ENCODE data around the gene CLDN5. TPM values are rescaled to one million over a fixed set of nuclear protein-coding genes. Genes with fewer than 3 reads are reported as not detected.

CLDN5 gene
- total and polyA plus RNA-seq, 2 experiments from 2014 or later: 2.0 to 3.2 TPM

DNA sequence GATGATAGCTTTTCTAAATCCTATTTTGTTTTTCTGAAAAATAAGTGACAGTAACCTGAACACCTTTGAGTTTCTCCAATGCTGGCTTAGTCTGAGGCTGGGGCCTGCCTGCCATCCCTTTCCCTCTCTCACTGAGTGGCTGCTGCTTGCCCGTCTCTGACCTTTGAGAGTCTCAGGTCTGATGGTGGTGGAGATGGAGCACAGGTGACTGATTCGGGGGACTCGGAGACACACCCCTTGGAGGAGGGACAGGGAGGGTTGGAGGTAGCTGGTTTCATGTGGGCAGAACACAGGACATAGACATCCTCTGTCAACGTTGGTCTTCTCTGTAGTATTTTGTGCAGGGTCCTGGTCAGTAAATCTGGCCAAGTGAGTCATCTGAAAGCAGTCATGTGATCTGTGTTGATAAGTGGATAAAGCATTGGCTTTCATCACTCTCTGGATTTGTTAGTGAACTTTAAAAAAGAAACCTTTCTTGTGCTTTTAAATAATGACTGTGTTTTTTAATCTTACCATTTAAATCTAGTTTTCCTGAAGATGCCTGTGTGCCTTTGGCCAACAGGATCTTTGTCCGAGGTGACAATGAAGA, 47.1 kb upstream of the CLDN5 start (continued):
- TF ChIP-seq, protein P1, sequence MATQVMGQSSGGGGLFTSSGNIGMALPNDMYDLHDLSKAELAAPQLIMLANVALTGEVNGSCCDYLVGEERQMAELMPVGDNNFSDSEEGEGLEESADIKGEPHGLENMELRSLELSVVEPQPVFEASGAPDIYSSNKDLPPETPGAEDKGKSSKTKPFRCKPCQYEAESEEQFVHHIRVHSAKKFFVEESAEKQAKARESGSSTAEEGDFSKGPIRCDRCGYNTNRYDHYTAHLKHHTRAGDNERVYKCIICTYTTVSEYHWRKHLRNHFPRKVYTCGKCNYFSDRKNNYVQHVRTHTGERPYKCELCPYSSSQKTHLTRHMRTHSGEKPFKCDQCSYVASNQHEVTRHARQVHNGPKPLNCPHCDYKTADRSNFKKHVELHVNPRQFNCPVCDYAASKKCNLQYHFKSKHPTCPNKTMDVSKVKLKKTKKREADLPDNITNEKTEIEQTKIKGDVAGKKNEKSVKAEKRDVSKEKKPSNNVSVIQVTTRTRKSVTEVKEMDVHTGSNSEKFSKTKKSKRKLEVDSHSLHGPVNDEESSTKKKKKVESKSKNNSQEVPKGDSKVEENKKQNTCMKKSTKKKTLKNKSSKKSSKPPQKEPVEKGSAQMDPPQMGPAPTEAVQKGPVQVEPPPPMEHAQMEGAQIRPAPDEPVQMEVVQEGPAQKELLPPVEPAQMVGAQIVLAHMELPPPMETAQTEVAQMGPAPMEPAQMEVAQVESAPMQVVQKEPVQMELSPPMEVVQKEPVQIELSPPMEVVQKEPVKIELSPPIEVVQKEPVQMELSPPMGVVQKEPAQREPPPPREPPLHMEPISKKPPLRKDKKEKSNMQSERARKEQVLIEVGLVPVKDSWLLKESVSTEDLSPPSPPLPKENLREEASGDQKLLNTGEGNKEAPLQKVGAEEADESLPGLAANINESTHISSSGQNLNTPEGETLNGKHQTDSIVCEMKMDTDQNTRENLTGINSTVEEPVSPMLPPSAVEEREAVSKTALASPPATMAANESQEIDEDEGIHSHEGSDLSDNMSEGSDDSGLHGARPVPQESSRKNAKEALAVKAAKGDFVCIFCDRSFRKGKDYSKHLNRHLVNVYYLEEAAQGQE (IDR thresholded peaks at IDR 0.05; ENCODE audit: unreplicated experiment): no peak
- TF ChIP-seq NANOG (IDR thresholded peaks at IDR 0.05; ENCODE audit: borderline replicate concordance): no peak
- TF ChIP-seq, protein P2, sequence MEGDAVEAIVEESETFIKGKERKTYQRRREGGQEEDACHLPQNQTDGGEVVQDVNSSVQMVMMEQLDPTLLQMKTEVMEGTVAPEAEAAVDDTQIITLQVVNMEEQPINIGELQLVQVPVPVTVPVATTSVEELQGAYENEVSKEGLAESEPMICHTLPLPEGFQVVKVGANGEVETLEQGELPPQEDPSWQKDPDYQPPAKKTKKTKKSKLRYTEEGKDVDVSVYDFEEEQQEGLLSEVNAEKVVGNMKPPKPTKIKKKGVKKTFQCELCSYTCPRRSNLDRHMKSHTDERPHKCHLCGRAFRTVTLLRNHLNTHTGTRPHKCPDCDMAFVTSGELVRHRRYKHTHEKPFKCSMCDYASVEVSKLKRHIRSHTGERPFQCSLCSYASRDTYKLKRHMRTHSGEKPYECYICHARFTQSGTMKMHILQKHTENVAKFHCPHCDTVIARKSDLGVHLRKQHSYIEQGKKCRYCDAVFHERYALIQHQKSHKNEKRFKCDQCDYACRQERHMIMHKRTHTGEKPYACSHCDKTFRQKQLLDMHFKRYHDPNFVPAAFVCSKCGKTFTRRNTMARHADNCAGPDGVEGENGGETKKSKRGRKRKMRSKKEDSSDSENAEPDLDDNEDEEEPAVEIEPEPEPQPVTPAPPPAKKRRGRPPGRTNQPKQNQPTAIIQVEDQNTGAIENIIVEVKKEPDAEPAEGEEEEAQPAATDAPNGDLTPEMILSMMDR (conservative IDR thresholded peaks at IDR 0.05; ENCODE audit: low read depth in 2 of 2): no peak
- no peak for TF ChIP-seq ZNF331 (CRISPR knock-in tag; IDR thresholded peaks at IDR 0.05; ENCODE audit: low read depth)
- no peak for TF ChIP-seq POLR2AphosphoS5 (IDR thresholded peaks at IDR 0.05; ENCODE audit: low read depth)
- no peak for TF ChIP-seq EZH2 (IDR thresholded peaks at IDR 0.05; ENCODE audit: low read depth, unreplicated experiment)
- no peak for TF ChIP-seq ZNF114 (CRISPR knock-in tag; IDR thresholded peaks at IDR 0.05)

DNA sequence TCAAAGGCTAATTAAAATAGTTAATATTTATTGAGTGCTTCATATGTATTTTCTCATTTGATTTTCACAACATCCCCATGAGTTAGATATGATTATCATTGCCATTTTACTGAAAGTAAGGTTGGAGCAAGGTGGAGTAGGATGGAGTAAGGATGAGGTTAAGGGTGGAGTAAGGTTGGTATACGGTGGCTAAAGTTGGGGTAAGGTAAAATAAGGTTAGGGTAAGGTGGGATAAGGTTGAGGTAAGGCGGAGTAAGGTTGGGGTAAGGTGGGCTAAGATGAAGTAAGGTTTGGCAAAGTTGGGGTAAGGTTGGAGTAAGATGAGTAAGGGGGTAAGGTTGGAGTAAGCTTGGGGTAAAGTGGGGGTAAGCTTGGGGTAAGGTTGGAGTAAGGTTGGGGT, 45.8 kb upstream of the CLDN5 start:
- no peak overlapping the region for H3K4me3 Mint-ChIP-seq
- no peaks in the 10 kb centered on the region for H3F3A ChIP-seq (replicated peaks; ENCODE audit: low read depth)
- TF ChIP-seq ZNF114 (CRISPR knock-in tag; IDR thresholded peaks at IDR 0.05) (no peak), STAT1 (IDR thresholded peaks at IDR 0.05; ENCODE audit: unreplicated experiment) (no peak), POLR2AphosphoS5 (IDR thresholded peaks at IDR 0.05; ENCODE audit: low read depth) (no peak), ZNF331 (CRISPR knock-in tag; IDR thresholded peaks at IDR 0.05; ENCODE audit: low read depth) (no peak), NANOG (IDR thresholded peaks at IDR 0.05; ENCODE audit: borderline replicate concordance) (no peak), CREB1 (CRISPR knock-in tag; IDR thresholded peaks at IDR 0.05; ENCODE audit: low read depth) (no peak), EZH2phosphoT487 (IDR thresholded peaks at IDR 0.05; ENCODE audit: unreplicated experiment) (no peak), EZH2 (IDR thresholded peaks at IDR 0.05; ENCODE audit: low read depth, unreplicated experiment) (no peak)
- TF ChIP-seq, protein P3, sequence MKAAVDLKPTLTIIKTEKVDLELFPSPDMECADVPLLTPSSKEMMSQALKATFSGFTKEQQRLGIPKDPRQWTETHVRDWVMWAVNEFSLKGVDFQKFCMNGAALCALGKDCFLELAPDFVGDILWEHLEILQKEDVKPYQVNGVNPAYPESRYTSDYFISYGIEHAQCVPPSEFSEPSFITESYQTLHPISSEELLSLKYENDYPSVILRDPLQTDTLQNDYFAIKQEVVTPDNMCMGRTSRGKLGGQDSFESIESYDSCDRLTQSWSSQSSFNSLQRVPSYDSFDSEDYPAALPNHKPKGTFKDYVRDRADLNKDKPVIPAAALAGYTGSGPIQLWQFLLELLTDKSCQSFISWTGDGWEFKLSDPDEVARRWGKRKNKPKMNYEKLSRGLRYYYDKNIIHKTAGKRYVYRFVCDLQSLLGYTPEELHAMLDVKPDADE (IDR thresholded peaks at IDR 0.05): no peak
- TF ChIP-seq, protein P4, sequence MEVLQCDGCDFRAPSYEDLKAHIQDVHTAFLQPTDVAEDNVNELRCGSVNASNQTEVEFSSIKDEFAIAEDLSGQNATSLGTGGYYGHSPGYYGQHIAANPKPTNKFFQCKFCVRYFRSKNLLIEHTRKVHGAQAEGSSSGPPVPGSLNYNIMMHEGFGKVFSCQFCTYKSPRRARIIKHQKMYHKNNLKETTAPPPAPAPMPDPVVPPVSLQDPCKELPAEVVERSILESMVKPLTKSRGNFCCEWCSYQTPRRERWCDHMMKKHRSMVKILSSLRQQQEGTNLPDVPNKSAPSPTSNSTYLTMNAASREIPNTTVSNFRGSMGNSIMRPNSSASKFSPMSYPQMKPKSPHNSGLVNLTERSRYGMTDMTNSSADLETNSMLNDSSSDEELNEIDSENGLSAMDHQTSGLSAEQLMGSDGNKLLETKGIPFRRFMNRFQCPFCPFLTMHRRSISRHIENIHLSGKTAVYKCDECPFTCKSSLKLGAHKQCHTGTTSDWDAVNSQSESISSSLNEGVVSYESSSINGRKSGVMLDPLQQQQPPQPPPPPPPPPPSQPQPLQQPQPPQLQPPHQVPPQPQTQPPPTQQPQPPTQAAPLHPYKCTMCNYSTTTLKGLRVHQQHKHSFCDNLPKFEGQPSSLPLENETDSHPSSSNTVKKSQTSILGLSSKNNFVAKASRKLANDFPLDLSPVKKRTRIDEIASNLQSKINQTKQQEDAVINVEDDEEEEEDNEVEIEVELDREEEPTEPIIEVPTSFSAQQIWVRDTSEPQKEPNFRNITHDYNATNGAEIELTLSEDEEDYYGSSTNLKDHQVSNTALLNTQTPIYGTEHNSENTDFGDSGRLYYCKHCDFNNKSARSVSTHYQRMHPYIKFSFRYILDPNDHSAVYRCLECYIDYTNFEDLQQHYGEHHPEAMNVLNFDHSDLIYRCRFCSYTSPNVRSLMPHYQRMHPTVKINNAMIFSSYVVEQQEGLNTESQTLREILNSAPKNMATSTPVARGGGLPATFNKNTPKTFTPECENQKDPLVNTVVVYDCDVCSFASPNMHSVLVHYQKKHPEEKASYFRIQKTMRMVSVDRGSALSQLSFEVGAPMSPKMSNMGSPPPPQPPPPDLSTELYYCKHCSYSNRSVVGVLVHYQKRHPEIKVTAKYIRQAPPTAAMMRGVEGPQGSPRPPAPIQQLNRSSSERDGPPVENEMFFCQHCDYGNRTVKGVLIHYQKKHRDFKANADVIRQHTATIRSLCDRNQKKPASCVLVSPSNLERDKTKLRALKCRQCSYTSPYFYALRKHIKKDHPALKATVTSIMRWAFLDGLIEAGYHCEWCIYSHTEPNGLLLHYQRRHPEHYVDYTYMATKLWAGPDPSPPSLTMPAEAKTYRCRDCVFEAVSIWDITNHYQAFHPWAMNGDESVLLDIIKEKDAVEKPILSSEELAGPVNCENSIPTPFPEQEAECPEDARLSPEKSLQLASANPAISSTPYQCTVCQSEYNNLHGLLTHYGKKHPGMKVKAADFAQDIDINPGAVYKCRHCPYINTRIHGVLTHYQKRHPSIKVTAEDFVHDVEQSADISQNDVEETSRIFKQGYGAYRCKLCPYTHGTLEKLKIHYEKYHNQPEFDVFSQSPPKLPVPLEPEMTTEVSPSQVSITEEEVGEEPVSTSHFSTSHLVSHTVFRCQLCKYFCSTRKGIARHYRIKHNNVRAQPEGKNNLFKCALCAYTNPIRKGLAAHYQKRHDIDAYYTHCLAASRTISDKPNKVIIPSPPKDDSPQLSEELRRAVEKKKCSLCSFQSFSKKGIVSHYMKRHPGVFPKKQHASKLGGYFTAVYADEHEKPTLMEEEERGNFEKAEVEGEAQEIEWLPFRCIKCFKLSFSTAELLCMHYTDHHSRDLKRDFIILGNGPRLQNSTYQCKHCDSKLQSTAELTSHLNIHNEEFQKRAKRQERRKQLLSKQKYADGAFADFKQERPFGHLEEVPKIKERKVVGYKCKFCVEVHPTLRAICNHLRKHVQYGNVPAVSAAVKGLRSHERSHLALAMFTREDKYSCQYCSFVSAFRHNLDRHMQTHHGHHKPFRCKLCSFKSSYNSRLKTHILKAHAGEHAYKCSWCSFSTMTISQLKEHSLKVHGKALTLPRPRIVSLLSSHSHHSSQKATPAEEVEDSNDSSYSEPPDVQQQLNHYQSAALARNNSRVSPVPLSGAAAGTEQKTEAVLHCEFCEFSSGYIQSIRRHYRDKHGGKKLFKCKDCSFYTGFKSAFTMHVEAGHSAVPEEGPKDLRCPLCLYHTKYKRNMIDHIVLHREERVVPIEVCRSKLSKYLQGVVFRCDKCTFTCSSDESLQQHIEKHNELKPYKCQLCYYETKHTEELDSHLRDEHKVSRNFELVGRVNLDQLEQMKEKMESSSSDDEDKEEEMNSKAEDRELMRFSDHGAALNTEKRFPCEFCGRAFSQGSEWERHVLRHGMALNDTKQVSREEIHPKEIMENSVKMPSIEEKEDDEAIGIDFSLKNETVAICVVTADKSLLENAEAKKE (CRISPR knock-in tag; IDR thresholded peaks at IDR 0.05): no peak

More for the DNA sequence above, 45.8 kb upstream of the CLDN5 start:
- Histone ChIP-seq H3K9me2 (ENCODE audit: insufficient read depth) (no peaks in the 10 kb centered on the region), H3K36me3 (ENCODE audit: insufficient read depth) (no peaks in the 10 kb centered on the region), H3K4me1 (ENCODE audit: insufficient read depth) (no peaks in the 10 kb centered on the region), H4K20me1 (replicated peaks; ENCODE audit: insufficient read depth) (no peaks in the 10 kb centered on the region), H3K79me2 (replicated peaks; ENCODE audit: insufficient read depth) (no peaks in the 10 kb centered on the region), H3K4me2 (no peak overlapping the region), H2AFZ (no peak overlapping the region), H3K27ac (ENCODE audit: low read depth) (no peak overlapping the region), H3K27me3 (ENCODE audit: insufficient read depth) (no peaks in the 10 kb centered on the region), H3K4me3 (no peak overlapping the region)
- Mint-ChIP-seq H3K27me3 (ENCODE audit: insufficient read depth, low read depth, poor library complexity) (peaks cover 3% of the 10 kb centered on the region), H3K36me3 (ENCODE audit: low read depth) (no peaks in the 10 kb centered on the region), H3K9me3 (no peaks in the 10 kb centered on the region), H3K27ac (no peak overlapping the region), H3K4me1 (peaks cover 12% of the 10 kb centered on the region; the same call in 2 of the 3 replicates)
- no peak for ATAC-seq
- DNase-seq (ENCODE audit: low spot score): no peak
